Chondrocyte (in vitro differentiated cells): ENCODE results near the gene ZNF112. TPM values are rescaled to one million over a fixed set of nuclear protein-coding genes. Genes with fewer than 3 reads are reported as not detected.

Source experiments
- DNase-seq: peaks from one replicate; pipeline ENCODE4 v3.0.0; 2021; ENCODE audit warnings: mixed read lengths, low spot score
- H3K27ac Mint-ChIP-seq: one replicate; pipeline ENCODE4 v1.8.0; 2021; ENCODE audit warnings: mild to moderate bottlenecking, moderate library complexity, mixed read lengths; ENCODE audit not compliant: unreplicated experiment
- H3K27me3 Mint-ChIP-seq: 2 replicates; pipeline ENCODE4 v1.8.0; 2021; ENCODE audit warnings: low read depth, mixed read lengths
- H3K36me3 Mint-ChIP-seq: 2 replicates; pipeline ENCODE4 v1.8.0; 2021; ENCODE audit warnings: low read depth, mixed read lengths
- H3K4me1 Mint-ChIP-seq: 2 replicates; pipeline ENCODE4 v1.8.0; 2021; ENCODE audit warnings: low read depth, mild to moderate bottlenecking, mixed read lengths
- H3K4me3 Mint-ChIP-seq: one replicate; pipeline ENCODE4 v1.8.0; 2021; ENCODE audit warnings: mild to moderate bottlenecking, moderate library complexity, mixed read lengths; ENCODE audit not compliant: unreplicated experiment
- H3K9me3 Mint-ChIP-seq: 2 replicates; pipeline ENCODE4 v1.8.0; 2021; ENCODE audit warnings: low read depth, mixed read lengths
- total RNA-seq: library from RNA; stranded (reverse); gene quantifications from 3 replicates; pipeline ENCODE4 v1.2.1, GENCODE V29; 2021
- TF ChIP-seq, protein P1 (sequence below): fragments of 200-600 bp; sonication (generic); IDR thresholded peaks from 2 replicates; pipeline ENCODE4 v1.5.0; 2021; ENCODE audit warnings: antibody characterized with exemption, mild to moderate bottlenecking, moderate library complexity

The ZNF112 gene
- total RNA-seq, 1 donor from 2014 or later = 4.9 TPM

DNA sequence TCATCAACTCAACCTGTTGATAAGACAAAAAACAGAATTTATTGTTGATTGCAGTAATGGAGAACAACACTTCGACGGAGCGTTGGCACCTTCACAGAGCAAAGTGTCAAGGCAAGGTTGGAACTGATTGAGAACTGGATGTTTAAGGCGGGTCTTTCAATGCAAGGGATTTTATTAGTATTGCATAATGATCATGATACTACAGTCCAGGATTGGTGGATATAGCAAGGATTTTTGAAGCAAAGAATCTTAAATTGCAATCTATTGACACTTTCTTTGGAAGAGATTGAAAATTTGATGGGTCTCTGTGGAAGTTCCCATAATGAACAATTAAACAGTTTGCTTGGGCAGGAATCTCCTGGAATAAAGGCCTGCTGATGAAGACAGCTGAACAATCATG, 51.0 kb downstream of the ZNF112 start:
- Mint-ChIP-seq H3K36me3 (peaks cover 7% of the 10 kb centered on the region), H3K9me3 (peaks cover 22% of the 10 kb centered on the region), H3K27ac (no peak overlapping the region), H3K4me3 (peak overlapping the region; percentile 90), H3K27me3 (no peaks in the 10 kb centered on the region), H3K4me1 (peaks cover 21% of the 10 kb centered on the region)
- TF ChIP-seq, protein P1, sequence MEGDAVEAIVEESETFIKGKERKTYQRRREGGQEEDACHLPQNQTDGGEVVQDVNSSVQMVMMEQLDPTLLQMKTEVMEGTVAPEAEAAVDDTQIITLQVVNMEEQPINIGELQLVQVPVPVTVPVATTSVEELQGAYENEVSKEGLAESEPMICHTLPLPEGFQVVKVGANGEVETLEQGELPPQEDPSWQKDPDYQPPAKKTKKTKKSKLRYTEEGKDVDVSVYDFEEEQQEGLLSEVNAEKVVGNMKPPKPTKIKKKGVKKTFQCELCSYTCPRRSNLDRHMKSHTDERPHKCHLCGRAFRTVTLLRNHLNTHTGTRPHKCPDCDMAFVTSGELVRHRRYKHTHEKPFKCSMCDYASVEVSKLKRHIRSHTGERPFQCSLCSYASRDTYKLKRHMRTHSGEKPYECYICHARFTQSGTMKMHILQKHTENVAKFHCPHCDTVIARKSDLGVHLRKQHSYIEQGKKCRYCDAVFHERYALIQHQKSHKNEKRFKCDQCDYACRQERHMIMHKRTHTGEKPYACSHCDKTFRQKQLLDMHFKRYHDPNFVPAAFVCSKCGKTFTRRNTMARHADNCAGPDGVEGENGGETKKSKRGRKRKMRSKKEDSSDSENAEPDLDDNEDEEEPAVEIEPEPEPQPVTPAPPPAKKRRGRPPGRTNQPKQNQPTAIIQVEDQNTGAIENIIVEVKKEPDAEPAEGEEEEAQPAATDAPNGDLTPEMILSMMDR = no peak
- no peak for DNase-seq

DNA sequence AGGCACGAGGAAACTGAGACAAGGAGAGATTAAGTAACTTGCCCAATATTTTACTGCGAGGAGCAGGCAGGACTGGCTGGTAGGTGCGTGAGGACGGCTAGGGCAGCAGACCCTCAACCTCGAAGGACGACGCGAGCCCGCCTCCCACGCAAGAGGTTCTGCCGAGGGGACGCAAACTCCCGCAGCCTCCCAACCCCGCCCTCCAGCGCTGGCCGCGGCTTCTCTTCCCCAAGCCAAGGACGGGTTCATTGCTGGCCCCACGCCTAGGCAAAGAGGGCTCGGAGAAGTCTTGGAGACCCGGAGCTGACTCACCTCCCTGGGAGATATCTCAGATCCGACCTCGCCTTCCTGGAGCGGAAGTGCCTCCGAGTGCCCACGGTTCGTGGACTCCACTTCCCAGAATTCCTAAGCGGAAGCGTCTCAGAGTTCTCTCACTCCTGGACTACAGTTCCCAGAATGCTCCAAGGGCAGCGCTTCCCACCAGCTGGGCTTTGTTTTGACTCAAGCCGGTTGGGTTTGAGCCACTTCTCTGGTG, 51.8 kb downstream of the ZNF112 start, which contains the start of gene ZNF235:
TSS of gene ZNF235 (minus strand) at position 367 of the 535 bp plus-strand sequence. CDS start 1,621 bp downstream, outside the sequence.
- DNase-seq = peak; percentile 94
- Mint-ChIP-seq H3K4me1 (peaks cover 21% of the 10 kb centered on the region), H3K27me3 (no peaks in the 10 kb centered on the region), H3K4me3 (peak within 1 kb of the TSS; percentile 90), H3K9me3 (peaks cover 18% of the 10 kb centered on the region), H3K36me3 (peaks cover 8% of the 10 kb centered on the region), H3K27ac (peak within 1 kb of the TSS; percentile 93)
- TF ChIP-seq, protein P1 = no peak

DNA sequence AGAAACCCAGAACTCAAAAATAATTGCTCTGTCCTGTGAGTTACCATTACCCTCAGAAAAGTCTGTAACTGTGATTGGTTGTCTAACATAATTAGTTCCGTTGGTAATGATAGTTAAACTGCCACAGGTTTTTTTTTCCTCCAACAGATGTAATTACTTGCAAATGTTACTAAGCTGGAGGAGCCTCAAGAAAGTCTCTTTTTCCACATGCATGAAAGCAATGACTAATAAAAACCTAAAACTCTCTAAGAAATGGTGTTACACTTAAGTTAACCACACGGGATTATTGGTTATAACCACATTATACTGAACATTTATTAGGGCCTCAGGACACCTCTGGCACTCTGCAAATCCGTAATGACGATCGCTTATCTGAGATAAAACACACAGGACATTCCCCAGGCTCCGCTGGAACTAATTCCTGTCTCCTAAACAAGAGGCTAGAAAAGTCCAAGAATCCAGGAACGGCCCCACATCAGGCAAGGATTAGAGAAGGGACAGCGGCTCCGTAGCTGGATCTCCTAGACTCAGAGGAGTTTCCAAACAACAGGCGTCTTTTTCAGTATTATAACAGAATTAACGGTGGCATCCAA, 52.4 kb downstream of the ZNF112 start:
- peaks cover 18% of the 10 kb centered on the region for H3K9me3 Mint-ChIP-seq
- H3K27ac Mint-ChIP-seq = peak overlapping the region; percentile 93
- H3K27me3 Mint-ChIP-seq = no peaks in the 10 kb centered on the region
- H3K36me3 Mint-ChIP-seq = peaks cover 9% of the 10 kb centered on the region
- no peak for DNase-seq
- H3K4me1 Mint-ChIP-seq = peaks cover 21% of the 10 kb centered on the region
- peak overlapping the region; percentile 90 for H3K4me3 Mint-ChIP-seq
- TF ChIP-seq, protein P1 = no peak

DNA sequence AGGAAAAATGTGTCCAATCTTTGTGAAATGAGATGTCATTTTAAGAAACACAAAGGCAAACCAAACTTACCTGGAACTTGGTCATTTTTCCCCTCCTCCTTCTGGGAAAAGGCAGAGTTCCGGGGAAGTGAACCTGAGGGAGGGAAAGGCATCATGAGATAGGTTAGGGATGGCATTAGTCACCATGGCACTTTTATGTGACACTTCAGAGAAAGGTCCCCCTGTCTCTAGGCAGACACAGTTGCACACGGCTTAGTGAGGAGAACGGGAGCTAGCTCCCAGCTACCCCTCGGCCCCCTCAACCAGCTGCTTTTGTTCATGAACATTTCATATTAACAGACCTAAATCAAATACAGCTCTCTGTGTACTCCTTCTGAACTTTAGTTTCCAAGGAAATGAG, 53.2 kb downstream of the ZNF112 start:
- TF ChIP-seq, protein P1 = no peak
- Mint-ChIP-seq H3K36me3 (peaks cover 14% of the 10 kb centered on the region), H3K4me3 (peak overlapping the region; percentile 90), H3K27ac (peak overlapping the region; percentile 45), H3K9me3 (peaks cover 13% of the 10 kb centered on the region), H3K4me1 (peaks cover 21% of the 10 kb centered on the region), H3K27me3 (no peaks in the 10 kb centered on the region)
- no peak for DNase-seq

DNA sequence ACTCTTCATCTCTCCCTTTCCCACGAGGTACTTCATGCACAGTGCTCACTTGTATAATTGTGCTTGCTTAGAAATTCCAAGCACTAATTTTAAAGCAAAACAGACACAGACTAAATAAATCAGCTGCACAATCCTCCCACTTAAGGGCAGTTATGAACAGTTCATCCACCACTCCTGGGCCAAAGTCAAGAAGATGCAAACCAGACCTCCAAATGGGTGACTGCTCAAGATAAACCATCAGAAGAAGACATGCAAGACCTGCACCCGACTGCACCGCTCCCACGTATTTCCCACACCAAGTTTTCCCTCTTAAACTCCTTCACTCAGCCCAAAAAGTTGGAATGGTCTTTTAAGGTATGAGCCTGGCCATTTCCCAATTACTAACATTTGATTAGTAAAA, 71.5 kb downstream of the ZNF112 start:
- Mint-ChIP-seq H3K4me3 (no peak overlapping the region), H3K27me3 (no peaks in the 10 kb centered on the region), H3K36me3 (peaks cover 40% of the 10 kb centered on the region), H3K4me1 (no peaks in the 10 kb centered on the region), H3K27ac (no peak overlapping the region), H3K9me3 (peaks cover 33% of the 10 kb centered on the region)
- TF ChIP-seq, protein P1 = no peak
- no peak for DNase-seq
